ENCODE results near the gene MVB12B.

The MVB12B gene

DNA sequence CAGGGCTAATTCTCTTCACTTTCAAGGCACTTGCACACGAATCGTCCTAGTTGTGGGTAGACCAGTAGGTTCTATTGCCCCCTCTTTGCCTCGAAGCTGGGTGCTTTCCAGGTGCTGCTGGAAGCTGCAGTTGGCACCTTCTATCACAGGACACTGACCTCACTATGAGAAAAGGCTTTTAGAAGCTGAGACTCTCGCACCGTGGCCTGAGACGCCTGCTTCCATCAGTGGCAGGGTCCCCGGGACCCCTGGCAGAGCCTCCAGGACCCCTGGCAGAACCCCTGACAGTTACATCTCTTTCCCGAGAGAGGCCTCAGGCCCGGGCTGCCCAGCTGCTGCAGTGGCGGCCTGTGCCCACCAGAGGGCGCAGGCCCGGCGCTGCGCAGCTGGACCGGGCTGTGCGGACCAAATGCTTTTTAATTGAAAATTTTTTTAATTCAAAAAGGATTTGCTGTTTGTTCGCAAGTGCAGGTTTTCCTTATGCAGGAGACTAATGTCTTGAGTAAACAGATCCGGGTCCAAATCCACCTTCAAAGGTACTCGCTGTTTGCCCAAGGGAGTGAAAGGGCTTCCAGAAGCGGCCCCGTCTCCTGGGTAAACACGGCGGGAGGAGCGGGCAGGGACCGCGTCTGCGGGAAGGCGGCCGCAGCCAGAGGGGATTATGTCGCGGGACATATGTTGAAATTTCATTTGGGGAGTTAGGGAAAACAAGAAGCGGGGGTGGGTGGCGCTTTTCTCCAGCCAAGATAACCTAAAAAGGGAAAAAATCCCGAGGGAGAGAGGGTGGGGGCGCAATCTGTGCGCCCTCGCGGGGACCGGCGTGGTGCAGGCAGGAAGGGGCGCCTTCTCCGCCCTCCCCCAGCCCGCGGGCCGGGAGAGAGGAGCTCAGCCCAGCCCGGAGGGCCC is 172.6 kb downstream of the MVB12B start:
- DNase-seq (ENCODE audit: low read depth), result no peak
- TF ChIP-seq, protein P1, sequence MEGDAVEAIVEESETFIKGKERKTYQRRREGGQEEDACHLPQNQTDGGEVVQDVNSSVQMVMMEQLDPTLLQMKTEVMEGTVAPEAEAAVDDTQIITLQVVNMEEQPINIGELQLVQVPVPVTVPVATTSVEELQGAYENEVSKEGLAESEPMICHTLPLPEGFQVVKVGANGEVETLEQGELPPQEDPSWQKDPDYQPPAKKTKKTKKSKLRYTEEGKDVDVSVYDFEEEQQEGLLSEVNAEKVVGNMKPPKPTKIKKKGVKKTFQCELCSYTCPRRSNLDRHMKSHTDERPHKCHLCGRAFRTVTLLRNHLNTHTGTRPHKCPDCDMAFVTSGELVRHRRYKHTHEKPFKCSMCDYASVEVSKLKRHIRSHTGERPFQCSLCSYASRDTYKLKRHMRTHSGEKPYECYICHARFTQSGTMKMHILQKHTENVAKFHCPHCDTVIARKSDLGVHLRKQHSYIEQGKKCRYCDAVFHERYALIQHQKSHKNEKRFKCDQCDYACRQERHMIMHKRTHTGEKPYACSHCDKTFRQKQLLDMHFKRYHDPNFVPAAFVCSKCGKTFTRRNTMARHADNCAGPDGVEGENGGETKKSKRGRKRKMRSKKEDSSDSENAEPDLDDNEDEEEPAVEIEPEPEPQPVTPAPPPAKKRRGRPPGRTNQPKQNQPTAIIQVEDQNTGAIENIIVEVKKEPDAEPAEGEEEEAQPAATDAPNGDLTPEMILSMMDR (IDR thresholded peaks at IDR 0.05; ENCODE audit: control insufficient read depth, insufficient read depth, low read depth, low read length, missing control alignments), result peak; percentile 88
- H3K4me3 ChIP-seq (ENCODE audit: control insufficient read depth, low read depth, low read length), result peak overlapping the region; percentile 39

DNA sequence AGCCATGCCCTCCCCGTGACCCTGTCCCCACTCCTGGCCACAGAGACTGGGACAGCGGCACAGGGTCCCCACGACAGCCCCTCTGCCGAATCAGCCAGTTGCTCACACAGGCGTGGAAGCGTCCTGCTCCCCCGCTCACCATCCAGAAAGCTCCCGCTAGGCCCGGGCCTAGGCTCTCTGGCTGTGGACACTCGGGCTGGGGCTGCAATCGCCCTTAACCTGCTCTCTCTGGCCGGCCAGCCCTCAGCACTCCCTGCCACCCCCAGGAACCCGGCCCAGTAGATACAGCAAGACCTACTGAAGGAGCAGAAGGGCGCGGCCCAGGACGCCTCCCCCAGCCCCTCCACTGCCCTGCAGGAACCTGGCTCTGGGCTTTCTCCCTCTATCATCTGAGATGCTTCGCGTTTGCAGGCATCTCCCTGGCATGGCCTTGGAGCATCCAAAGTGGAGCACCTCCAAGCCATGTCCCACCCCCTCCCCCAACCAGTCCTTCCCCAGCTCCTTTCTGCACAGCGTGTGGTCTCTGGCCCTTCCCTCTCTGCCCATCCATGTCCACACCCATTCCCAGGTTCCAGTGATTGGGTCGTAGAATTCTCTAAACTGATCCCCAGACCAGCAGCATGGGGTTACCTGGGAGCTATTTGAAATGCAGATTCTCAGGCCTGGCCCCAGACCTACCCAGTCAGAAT is 173.4 kb downstream of the MVB12B start:
- TF ChIP-seq, protein P1 (IDR thresholded peaks at IDR 0.05; ENCODE audit: control insufficient read depth, insufficient read depth, low read depth, low read length, missing control alignments), result no peak
- no peak for DNase-seq (ENCODE audit: low read depth)
- H3K4me3 ChIP-seq (ENCODE audit: control insufficient read depth, low read depth, low read length), result peak overlapping the region; percentile 39; the same call in 1 of the 2 replicates

DNA sequence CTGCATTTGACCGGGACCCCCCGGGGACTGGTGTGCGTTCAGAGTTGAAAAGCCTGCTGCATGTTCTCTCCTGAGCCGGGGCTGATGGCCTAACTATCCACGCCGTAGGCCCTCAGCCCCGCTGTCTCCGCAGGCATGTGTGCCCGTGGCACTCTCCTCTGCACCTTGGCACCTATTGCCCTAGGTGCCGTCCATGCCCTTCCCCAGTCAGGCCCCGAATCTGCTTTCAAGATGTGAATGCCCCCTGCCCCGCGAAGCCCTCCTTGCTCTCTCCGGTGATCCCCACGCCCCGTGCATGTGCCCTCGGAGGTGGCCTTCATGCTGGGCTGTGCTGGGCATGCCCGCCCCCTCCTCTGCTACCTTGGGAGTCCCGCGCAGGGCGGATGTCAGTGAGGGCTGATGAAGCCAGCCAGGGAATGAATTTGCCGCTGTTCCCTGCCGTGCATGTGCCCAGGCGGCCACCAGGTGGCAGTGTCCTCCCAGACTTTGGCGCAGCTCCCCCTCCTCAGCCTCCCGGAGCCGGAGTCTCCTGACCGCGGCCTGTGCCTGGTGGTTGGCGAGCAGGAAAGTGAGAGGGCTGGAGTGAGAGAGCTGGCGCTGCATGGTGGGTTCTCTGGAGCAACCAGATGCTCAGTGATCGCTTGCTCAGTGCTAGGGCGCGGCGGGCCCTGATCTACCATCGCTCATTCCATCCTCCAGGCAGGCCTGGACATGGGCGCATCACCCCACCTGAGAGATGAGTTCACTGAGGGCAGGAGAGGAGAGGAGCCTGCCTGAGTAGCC is 174.2 kb downstream of the MVB12B start:
- no peak overlapping the region for H3K4me3 ChIP-seq (ENCODE audit: control insufficient read depth, low read depth, low read length)
- DNase-seq (ENCODE audit: low read depth), result no peak
- TF ChIP-seq, protein P1 (IDR thresholded peaks at IDR 0.05; ENCODE audit: control insufficient read depth, insufficient read depth, low read depth, low read length, missing control alignments), result peak; percentile 94

DNA sequence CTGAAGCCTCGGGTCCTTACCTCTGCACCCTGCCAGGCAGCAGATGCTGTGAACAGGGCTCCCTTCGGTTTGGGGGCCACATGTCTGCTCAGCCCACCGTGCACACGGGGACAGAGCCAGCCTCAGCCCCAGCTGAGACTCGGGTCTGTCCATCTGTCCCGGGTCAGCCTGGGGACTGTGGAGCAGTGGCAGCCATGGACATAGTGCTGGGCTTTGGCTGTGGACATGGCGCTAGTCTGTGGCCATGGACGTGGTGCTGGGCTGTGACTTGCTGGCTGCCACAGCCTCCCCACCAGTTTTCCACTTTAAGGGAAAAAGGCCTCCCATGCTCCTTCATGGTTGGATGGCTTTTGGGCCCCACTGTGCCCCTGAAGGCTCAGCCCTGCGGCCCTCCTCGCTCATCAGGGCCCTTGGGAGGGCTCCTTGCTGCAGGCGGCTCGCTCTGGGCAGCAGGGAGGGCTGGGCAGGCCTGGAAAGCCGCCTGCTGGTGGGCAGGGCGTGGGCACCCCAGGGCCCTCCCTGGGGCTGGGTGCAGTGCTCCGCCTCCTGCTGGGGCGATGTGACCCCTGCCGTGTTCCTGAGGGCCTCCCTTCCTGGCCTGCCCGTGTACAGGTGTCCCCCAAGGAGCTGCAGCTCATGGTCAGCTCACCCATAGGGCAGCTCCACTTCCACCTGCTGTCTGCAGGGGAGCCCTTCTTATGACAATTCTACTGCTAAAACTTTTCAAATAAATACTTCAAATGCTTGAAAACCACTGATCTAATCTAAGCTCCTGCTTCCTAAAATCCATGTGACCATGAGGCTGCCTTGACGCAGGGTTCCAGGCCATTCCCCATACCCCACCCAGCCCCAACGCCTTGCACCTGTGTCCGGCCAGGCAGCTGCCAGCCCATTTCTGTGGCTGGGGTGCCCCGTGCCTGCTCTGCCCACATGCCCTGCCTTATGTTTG is 175.0 kb downstream of the MVB12B start:
- TF ChIP-seq, protein P1 (IDR thresholded peaks at IDR 0.05; ENCODE audit: control insufficient read depth, insufficient read depth, low read depth, low read length, missing control alignments), result no peak
- no peak for DNase-seq (ENCODE audit: low read depth)

GRCh38 chr9:126502417-126503332 is 176.0 kb downstream of the MVB12B start:
- TF ChIP-seq, protein P1 (IDR thresholded peaks at IDR 0.05; ENCODE audit: control insufficient read depth, insufficient read depth, low read depth, low read length, missing control alignments), result no peak
- DNase-seq (ENCODE audit: low read depth), result no peak
- no peak overlapping the region for H3K4me3 ChIP-seq (ENCODE audit: control insufficient read depth, low read depth, low read length)

More for the DNA sequence above, 175.0 kb downstream of the MVB12B start:
- H3K4me3 ChIP-seq (ENCODE audit: control insufficient read depth, low read depth, low read length), result no peak overlapping the region

All from AG09309 (cell line).